Lower leg skin (tissue), 3 donors: ENCODE results near the gene GRM5.
"Not testable (repeated sequence)": the region's sequence is repeated elsewhere in the genome, so short reads cannot be mapped to it uniquely, and the experiment has no call there.

Source experiments
- CTCF ChIP-seq, 3 donors: fragments of 450-650 bp; IDR thresholded peaks; one replicate each; pipeline ENCODE4 v1.5.1; 2016; ENCODE audit warnings: antibody characterized with exemption in 3 of 3, mild to moderate bottlenecking in 3 of 3, moderate library complexity in 2 of 3
- POLR2A ChIP-seq, 2 donors: fragments of 450-650 bp; IDR thresholded peaks; one replicate each; pipeline ENCODE4 v1.6.1; 2016 to 2017; ENCODE audit warnings: antibody characterized with exemption in 2 of 2, mild to moderate bottlenecking in 1 of 2, moderate library complexity in 1 of 2

- TF ChIP-seq POLR2A, CTCF (IDR thresholded peaks at IDR 0.05): not testable (repeated sequence)
These were observed 86.8 kb downstream of the GRM5 start for GRCh38 chr11:88978992-88979391.
